RWPE1 (cell line): ENCODE data around the gene MPC2.

Source experiments
- CTCF ChIA-PET: fragments of 350-600 bp; sonication (Branson Sonifier 250); formaldehyde crosslinking; extraction: SDS; loops from one replicate; lab custom pipeline; 2021; lab: Yijun Ruan, JAX
- POLR2A ChIA-PET: fragments of 400-600 bp; formaldehyde crosslinking; extraction: SDS; loops from one replicate; lab custom pipeline; 2020; ENCODE audit warnings: antibody characterized with exemption; ENCODE audit not compliant: low non-redundant PET; lab: Yijun Ruan, JAX
- DNase-seq: peaks from one replicate; pipeline ENCODE4 v3.0.0; 2012; ENCODE audit warnings: low spot score
- H3K27ac ChIP-seq: fragments of 450-650 bp; 2 replicates; pipeline ENCODE4 v1.5.1; 2017
- TF ChIP-seq, protein P1 (sequence below): fragments of 450-650 bp; conservative IDR thresholded peaks from 2 replicates; pipeline ENCODE4 v1.5.1; 2017; ENCODE audit warnings: low read depth, mild to moderate bottlenecking

Gene MPC2

DNA sequence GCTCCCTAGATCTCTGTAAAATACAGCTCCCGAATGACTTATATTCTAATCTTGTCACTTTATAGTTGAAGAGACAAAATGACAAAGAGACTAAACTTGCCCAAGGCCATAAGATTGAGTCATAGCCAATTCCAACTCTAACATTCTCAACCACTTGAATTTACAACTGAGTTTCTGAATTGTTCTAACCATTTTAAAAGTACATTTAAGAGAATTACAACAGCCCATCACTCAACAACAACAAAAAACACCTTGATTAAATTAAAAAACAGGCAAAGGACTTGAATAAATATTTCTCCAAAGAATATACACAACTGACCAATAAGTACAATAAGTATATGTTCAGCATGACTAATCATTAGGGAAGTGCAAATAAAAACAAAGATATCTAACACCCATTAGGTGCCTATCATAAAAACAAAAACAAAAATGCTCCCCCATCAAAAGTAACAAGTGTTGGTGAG is 14.2 kb downstream of the MPC2 start:
- no peak overlapping the region for H3K27ac ChIP-seq
- ChIA-PET POLR2A (no interaction called here), CTCF (no interaction called here)
- no peak for DNase-seq
- TF ChIP-seq, protein P1, sequence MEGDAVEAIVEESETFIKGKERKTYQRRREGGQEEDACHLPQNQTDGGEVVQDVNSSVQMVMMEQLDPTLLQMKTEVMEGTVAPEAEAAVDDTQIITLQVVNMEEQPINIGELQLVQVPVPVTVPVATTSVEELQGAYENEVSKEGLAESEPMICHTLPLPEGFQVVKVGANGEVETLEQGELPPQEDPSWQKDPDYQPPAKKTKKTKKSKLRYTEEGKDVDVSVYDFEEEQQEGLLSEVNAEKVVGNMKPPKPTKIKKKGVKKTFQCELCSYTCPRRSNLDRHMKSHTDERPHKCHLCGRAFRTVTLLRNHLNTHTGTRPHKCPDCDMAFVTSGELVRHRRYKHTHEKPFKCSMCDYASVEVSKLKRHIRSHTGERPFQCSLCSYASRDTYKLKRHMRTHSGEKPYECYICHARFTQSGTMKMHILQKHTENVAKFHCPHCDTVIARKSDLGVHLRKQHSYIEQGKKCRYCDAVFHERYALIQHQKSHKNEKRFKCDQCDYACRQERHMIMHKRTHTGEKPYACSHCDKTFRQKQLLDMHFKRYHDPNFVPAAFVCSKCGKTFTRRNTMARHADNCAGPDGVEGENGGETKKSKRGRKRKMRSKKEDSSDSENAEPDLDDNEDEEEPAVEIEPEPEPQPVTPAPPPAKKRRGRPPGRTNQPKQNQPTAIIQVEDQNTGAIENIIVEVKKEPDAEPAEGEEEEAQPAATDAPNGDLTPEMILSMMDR, result no peak

- POLR2A ChIA-PET, result no interaction called here
- TF ChIP-seq, protein P1, result no peak
- CTCF ChIA-PET, result interaction anchor here (0.6 kb wide), 2 partner anchors 205 to 268 kb away, joined by 3 read pairs; no protein-coding TSS in a partner anchor
- no peak overlapping the region for H3K27ac ChIP-seq
- no peak for DNase-seq
These were observed 14.8 kb downstream of the MPC2 start for GRCh38 chr1:167922023-167922422.

- DNase-seq, result no peak
- CTCF ChIA-PET, result interaction anchor here (0.8 kb wide), 1 partner anchor 99 kb away, joined by 3 read pairs; no protein-coding TSS in a partner anchor
- TF ChIP-seq, protein P1, result no peak
- POLR2A ChIA-PET, result interaction anchor here (0.6 kb wide), 1 partner anchor 97 kb away, joined by 11 read pairs; no protein-coding TSS in a partner anchor
- H3K27ac ChIP-seq, result no peak overlapping the region
These were observed 19.9 kb downstream of the MPC2 start for GRCh38 chr1:167916766-167917511.

DNA sequence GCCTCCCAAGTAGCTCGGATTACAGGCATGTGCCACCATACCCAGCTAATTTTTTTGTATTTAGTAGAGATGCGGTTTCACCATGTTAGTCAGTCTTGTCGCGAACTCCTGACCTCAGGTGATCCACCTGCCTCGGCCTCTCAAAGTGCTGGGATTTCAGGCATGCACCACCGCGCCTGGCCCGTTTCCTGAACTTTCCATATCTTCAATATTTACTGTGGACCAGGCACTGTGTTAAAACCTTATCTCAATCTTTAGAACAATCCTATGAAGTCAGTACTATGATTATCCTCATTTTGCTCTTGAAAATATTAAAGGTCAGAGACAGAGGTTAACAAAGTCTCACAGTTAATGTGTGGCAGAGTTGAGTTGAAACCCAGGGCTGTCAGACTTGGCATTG is 21.3 kb downstream of the MPC2 start:
- ChIA-PET POLR2A (no interaction called here), CTCF (no interaction called here)
- no peak overlapping the region for H3K27ac ChIP-seq
- TF ChIP-seq, protein P1, result no peak
- DNase-seq, result no peak

- TF ChIP-seq, protein P1, result no peak
- ChIA-PET POLR2A (no interaction called here), CTCF (no interaction called here)
- no peak for DNase-seq
- no peak within 1 kb of the TSS for H3K27ac ChIP-seq
These were observed 22.9 kb downstream of the MPC2 start, which contains the start of gene ADCY10 for GRCh38 chr1:167913895-167914496. ADCY10 (minus strand) TSS chr1:167914134; CDS start chr1:167905140, 8,994 bp downstream.

DNA sequence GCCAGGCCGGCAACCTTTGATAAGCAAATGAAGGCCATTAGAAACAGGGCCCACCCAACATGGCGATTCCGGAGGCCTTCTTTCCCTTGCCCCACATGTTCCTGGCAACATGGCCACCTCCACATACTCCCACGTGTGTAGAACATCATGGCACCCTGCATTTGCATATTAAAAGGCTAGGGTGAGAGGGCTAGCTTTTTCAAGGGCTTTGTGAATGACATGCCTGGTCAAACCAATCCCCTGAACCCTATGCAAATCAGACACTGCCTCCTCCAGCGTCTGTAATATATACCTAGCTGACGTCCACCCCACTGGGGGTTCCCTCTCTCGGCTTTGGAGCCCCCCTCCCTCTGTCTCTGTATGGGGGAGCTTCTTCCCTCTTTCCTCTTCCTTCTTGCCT is 24.6 kb downstream of the MPC2 start:
- no peak overlapping the region for H3K27ac ChIP-seq
- POLR2A ChIA-PET, result no interaction called here
- CTCF ChIA-PET, result no interaction called here
- TF ChIP-seq, protein P1, result no peak
- DNase-seq, result no peak
